SK-N-SH treated with all-trans-retinoic acid at 6 μM for 48 hours (cell line): ENCODE measurements around the gene ANTXRL.

ENCODE experiments used
- ATAC-seq: fragments of 200-7000 bp; cut with Tn5 transposase; 3 replicates; pipeline ENCODE4 v1.9.1; 2020; ENCODE audit warnings: mild to moderate bottlenecking, moderate library complexity
- ARNTL ChIP-seq: fragments of 450-650 bp; formaldehyde crosslinking; IDR thresholded peaks from 2 replicates; pipeline ENCODE4 v1.5.0; 2020; ENCODE audit warnings: low read depth, mild to moderate bottlenecking, moderate library complexity, borderline replicate concordance
- BACH2 ChIP-seq: fragments of 250-450 bp; sonication (Bioruptor Pico); IDR thresholded peaks from 2 replicates; pipeline ENCODE4 v1.9.0; 2021; ENCODE audit warnings: mild to moderate bottlenecking, borderline replicate concordance
- CREB5 ChIP-seq: fragments of 250-450 bp; sonication (Bioruptor Pico); IDR thresholded peaks from 2 replicates; pipeline ENCODE4 v1.5.1; 2020; ENCODE audit warnings: low read depth, mild to moderate bottlenecking, moderate library complexity
- CSDC2 ChIP-seq: fragments of 250-450 bp; sonication (Bioruptor Pico); IDR thresholded peaks from 2 replicates; pipeline ENCODE4 v1.5.0; 2020; ENCODE audit warnings: mild to moderate bottlenecking, moderate library complexity
- CSRNP3 ChIP-seq: fragments of 250-450 bp; sonication (Bioruptor Pico); IDR thresholded peaks from 2 replicates; pipeline ENCODE4 v1.5.1; 2021; ENCODE audit warnings: mild to moderate bottlenecking, moderate library complexity
- ESRRG ChIP-seq: fragments of 250-450 bp; sonication (Bioruptor Pico); IDR thresholded peaks from 2 replicates; pipeline ENCODE4 v1.6.1; 2021; ENCODE audit warnings: mild to moderate bottlenecking
- ISL1 ChIP-seq: fragments of 250-450 bp; sonication (Bioruptor Pico); IDR thresholded peaks from 2 replicates; pipeline ENCODE4 v2.1.2; 2022; ENCODE audit warnings: mild to moderate bottlenecking, moderate library complexity
- OSR1 ChIP-seq: fragments of 250-450 bp; sonication (Bioruptor Pico); IDR thresholded peaks from 2 replicates; pipeline ENCODE4 v1.8.0; 2022; ENCODE audit warnings: moderate library complexity, mild to moderate bottlenecking, inconsistent platforms
- PATZ1 ChIP-seq: fragments of 250-450 bp; sonication (Bioruptor Pico); IDR thresholded peaks from 2 replicates; pipeline ENCODE4 v1.8.0; 2020; ENCODE audit warnings: mild to moderate bottlenecking, moderate library complexity, borderline replicate concordance
- POU6F1 ChIP-seq: fragments of 250-450 bp; sonication (Bioruptor Pico); IDR thresholded peaks from 2 replicates; pipeline ENCODE4 v1.8.0; 2021; ENCODE audit warnings: low read depth, mild to moderate bottlenecking, moderate library complexity, borderline replicate concordance
- PPARA ChIP-seq: fragments of 250-450 bp; sonication (Bioruptor Pico); IDR thresholded peaks from 2 replicates; pipeline ENCODE4 v1.5.0; 2020; ENCODE audit warnings: mild to moderate bottlenecking, borderline replicate concordance
- RARB ChIP-seq: fragments of 250-450 bp; sonication (Bioruptor Pico); IDR thresholded peaks from 2 replicates; pipeline ENCODE4 v1.8.0; 2021; ENCODE audit warnings: mild to moderate bottlenecking, moderate library complexity
- SNAI2 ChIP-seq: fragments of 250-450 bp; sonication (Bioruptor Pico); IDR thresholded peaks from 2 replicates; pipeline ENCODE4 v1.5.0; 2020; ENCODE audit warnings: mild to moderate bottlenecking, moderate library complexity
- TCF4 ChIP-seq: fragments of 250-450 bp; sonication (Bioruptor Pico); IDR thresholded peaks from 2 replicates; pipeline ENCODE4 v1.8.0; 2021; ENCODE audit warnings: mild to moderate bottlenecking, moderate library complexity, borderline replicate concordance
- TOX ChIP-seq: fragments of 250-450 bp; sonication (Bioruptor Pico); IDR thresholded peaks from 2 replicates; pipeline ENCODE4 v1.8.0; 2021; ENCODE audit warnings: mild to moderate bottlenecking, moderate library complexity, borderline replicate concordance
- TSHZ2 ChIP-seq: fragments of 250-450 bp; sonication (Bioruptor Pico); IDR thresholded peaks from 2 replicates; pipeline ENCODE4 v1.5.0; 2020; ENCODE audit warnings: mild to moderate bottlenecking, moderate library complexity
- ZFP3 ChIP-seq: fragments of 250-450 bp; sonication (Bioruptor Pico); IDR thresholded peaks from 2 replicates; pipeline ENCODE4 v1.5.0; 2020; ENCODE audit warnings: mild to moderate bottlenecking, moderate library complexity
- ZNF565 ChIP-seq: fragments of 450-650 bp; formaldehyde crosslinking; conservative IDR thresholded peaks from 2 replicates; pipeline ENCODE4 v1.5.0; 2020; ENCODE audit warnings: low read depth, mild to moderate bottlenecking, moderate library complexity
- ZNF70 ChIP-seq: fragments of 450-650 bp; formaldehyde crosslinking; IDR thresholded peaks from 2 replicates; pipeline ENCODE4 v1.5.0; 2020; ENCODE audit warnings: mild to moderate bottlenecking, moderate library complexity
- ZNF8 ChIP-seq: fragments of 450-650 bp; formaldehyde crosslinking; IDR thresholded peaks from 2 replicates; pipeline ENCODE4 v1.5.0; 2020; ENCODE audit warnings: mild to moderate bottlenecking, moderate library complexity

Gene ANTXRL

GRCh38 chr10:46286991-46287693, at the start of gene ANTXRL:
Gene ANTXRL (plus strand): TSS chr10:46286997. CDS start chr10:46287263, 266 bp downstream.
- no peak for TF ChIP-seq ARNTL (CRISPR knock-in tag)
- no peak for TF ChIP-seq POU6F1 (CRISPR knock-in tag)
- no peak for TF ChIP-seq RARB (CRISPR knock-in tag)
- TF ChIP-seq TCF4 = no peak
- no peak for TF ChIP-seq ZNF70 (CRISPR knock-in tag)
- no peak for TF ChIP-seq ESRRG (CRISPR knock-in tag)
- ATAC-seq = no peak

- no peak for ATAC-seq
- TF ChIP-seq TSHZ2 (CRISPR knock-in tag) = no peak
- no peak for TF ChIP-seq CSRNP3
- TF ChIP-seq BACH2 (CRISPR knock-in tag) = no peak
- no peak for TF ChIP-seq CSDC2 (CRISPR knock-in tag)
- TF ChIP-seq ESRRG (CRISPR knock-in tag) = no peak
- TF ChIP-seq ZFP3 (CRISPR knock-in tag) = no peak
- no peak for TF ChIP-seq ARNTL (CRISPR knock-in tag)
- no peak for TF ChIP-seq CREB5 (CRISPR knock-in tag)
- no peak for TF ChIP-seq TOX (CRISPR knock-in tag)
- no peak for TF ChIP-seq PATZ1
- TF ChIP-seq RARB (CRISPR knock-in tag) = no peak
- no peak for TF ChIP-seq POU6F1 (CRISPR knock-in tag)
- TF ChIP-seq ZNF565 = no peak
- TF ChIP-seq TCF4 = no peak
- no peak for TF ChIP-seq OSR1 (CRISPR knock-in tag)
- no peak for TF ChIP-seq ZNF8 (CRISPR knock-in tag)
- TF ChIP-seq ISL1 (CRISPR knock-in tag) = no peak
- TF ChIP-seq SNAI2 (CRISPR knock-in tag) = no peak
- no peak for TF ChIP-seq ZNF70 (CRISPR knock-in tag)
- TF ChIP-seq PPARA (CRISPR knock-in tag) = no peak
Measured at GRCh38 chr10:46237815-46238510, 48.8 kb upstream of the ANTXRL start.
